ENCODE data around the gene XYLT2. TPM values are rescaled to one million over a fixed set of nuclear protein-coding genes. Genes with fewer than 3 reads are reported as not detected.
A peak's percentile ranks its signal among the peaks of the same experiment; 100 is the strongest.

Gene XYLT2
- total and polyA plus RNA-seq, 2 of the 13 experiments (the other 11 are each of a cell fraction or from before 2014, with no cell fraction given) = 17.0 to 22.1 TPM

DNA sequence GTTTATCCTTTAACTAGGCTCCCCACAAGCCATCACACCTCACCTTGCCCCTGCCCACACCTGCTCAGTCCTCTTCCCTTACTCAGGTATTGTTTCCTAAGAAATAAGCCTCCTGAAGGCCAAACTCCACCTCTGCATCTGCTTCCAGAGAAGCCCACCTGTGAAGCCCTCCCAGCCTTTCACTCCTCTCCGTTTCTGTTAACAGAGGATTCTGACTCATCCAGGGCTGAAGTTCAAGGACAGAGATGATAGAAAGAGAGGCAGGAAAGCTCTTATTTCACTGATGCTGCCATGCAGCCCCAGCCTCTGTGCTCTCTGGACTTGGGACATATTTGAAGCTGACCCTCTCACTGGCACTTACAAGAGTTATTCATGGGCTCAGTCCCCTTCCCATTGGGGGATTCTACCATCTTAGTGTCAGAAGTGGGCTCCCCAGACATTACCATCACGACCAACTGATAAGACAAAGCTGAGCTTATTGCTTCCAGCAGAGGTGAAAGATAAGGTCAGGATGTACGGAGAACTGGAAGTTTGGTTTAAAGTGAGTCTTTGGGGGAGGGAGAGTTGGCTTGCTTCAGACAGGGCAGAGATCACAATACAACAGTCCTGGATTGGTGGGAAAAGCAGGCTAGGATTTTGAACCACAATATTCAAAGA lies 35.3 kb upstream of the XYLT2 start (continued):
- TF ChIP-seq, protein P1, sequence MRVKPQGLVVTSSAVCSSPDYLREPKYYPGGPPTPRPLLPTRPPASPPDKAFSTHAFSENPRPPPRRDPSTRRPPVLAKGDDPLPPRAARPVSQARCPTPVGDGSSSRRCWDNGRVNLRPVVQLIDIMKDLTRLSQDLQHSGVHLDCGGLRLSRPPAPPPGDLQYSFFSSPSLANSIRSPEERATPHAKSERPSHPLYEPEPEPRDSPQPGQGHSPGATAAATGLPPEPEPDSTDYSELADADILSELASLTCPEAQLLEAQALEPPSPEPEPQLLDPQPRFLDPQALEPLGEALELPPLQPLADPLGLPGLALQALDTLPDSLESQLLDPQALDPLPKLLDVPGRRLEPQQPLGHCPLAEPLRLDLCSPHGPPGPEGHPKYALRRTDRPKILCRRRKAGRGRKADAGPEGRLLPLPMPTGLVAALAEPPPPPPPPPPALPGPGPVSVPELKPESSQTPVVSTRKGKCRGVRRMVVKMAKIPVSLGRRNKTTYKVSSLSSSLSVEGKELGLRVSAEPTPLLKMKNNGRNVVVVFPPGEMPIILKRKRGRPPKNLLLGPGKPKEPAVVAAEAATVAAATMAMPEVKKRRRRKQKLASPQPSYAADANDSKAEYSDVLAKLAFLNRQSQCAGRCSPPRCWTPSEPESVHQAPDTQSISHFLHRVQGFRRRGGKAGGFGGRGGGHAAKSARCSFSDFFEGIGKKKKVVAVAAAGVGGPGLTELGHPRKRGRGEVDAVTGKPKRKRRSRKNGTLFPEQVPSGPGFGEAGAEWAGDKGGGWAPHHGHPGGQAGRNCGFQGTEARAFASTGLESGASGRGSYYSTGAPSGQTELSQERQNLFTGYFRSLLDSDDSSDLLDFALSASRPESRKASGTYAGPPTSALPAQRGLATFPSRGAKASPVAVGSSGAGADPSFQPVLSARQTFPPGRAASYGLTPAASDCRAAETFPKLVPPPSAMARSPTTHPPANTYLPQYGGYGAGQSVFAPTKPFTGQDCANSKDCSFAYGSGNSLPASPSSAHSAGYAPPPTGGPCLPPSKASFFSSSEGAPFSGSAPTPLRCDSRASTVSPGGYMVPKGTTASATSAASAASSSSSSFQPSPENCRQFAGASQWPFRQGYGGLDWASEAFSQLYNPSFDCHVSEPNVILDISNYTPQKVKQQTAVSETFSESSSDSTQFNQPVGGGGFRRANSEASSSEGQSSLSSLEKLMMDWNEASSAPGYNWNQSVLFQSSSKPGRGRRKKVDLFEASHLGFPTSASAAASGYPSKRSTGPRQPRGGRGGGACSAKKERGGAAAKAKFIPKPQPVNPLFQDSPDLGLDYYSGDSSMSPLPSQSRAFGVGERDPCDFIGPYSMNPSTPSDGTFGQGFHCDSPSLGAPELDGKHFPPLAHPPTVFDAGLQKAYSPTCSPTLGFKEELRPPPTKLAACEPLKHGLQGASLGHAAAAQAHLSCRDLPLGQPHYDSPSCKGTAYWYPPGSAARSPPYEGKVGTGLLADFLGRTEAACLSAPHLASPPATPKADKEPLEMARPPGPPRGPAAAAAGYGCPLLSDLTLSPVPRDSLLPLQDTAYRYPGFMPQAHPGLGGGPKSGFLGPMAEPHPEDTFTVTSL (CRISPR knock-in tag; IDR thresholded peaks at IDR 0.05; ENCODE audit: borderline replicate concordance) = peak; percentile 86; the same call in 1 of the 2 replicates
- TF ChIP-seq DPF2 (CRISPR knock-in tag; IDR thresholded peaks at IDR 0.05; ENCODE audit: borderline replicate concordance, low read depth) (peak; percentile 56; the same call in 1 of the 2 replicates), ZSCAN25 (CRISPR knock-in tag; IDR thresholded peaks at IDR 0.05) (0 out of 2 replicates have a peak, but pooled peaks have one; percentile 45), HMG20A (CRISPR knock-in tag; IDR thresholded peaks at IDR 0.05; ENCODE audit: borderline replicate concordance) (peak; percentile 69; the same call in 1 of the 2 replicates), JUN (CRISPR knock-in tag; IDR thresholded peaks at IDR 0.05) (peak; percentile 37; the same call in 1 of the 2 replicates), PLRG1 (conservative IDR thresholded peaks at IDR 0.05) (no peak), ZBTB7B (CRISPR knock-in tag; IDR thresholded peaks at IDR 0.05) (peak; percentile 95), MIER3 (CRISPR knock-in tag; IDR thresholded peaks at IDR 0.05; ENCODE audit: borderline replicate concordance) (peak; percentile 54; the same call in 1 of the 2 replicates), ZNF33A (CRISPR knock-in tag; IDR thresholded peaks at IDR 0.05; ENCODE audit: borderline replicate concordance) (no peak), NR2F1 (CRISPR knock-in tag; IDR thresholded peaks at IDR 0.05) (peak in 1 of 2 experiments; percentile 60; a peak in 3 of 4 replicates), ZNF501 (CRISPR knock-in tag; IDR thresholded peaks at IDR 0.05) (0 out of 2 replicates have a peak, but pooled peaks have one; percentile 37), SIX4 (CRISPR knock-in tag; IDR thresholded peaks at IDR 0.05) (peak; percentile 72), FOXO1 (CRISPR knock-in tag; IDR thresholded peaks at IDR 0.05) (no peak; the same call in 1 of the 2 replicates), ERF (CRISPR knock-in tag; IDR thresholded peaks at IDR 0.05) (0 out of 2 replicates have a peak, but pooled peaks have one; percentile 46), TCF12 (IDR thresholded peaks at IDR 0.05) (no peak), TCF12 (CRISPR knock-in tag; IDR thresholded peaks at IDR 0.05) (no peak), FIP1L1 (IDR thresholded peaks at IDR 0.05; ENCODE audit: borderline replicate concordance, insufficient read depth, low read depth, low read length) (no peak), ZNF205 (CRISPR knock-in tag; IDR thresholded peaks at IDR 0.05) (0 out of 2 replicates have a peak, but pooled peaks have one; percentile 19), PAWR (CRISPR knock-in tag; IDR thresholded peaks at IDR 0.05; ENCODE audit: borderline replicate concordance) (no peak), GATAD2A (CRISPR knock-in tag; IDR thresholded peaks at IDR 0.05) (peak; percentile 84)
- TF ChIP-seq, protein P2, sequence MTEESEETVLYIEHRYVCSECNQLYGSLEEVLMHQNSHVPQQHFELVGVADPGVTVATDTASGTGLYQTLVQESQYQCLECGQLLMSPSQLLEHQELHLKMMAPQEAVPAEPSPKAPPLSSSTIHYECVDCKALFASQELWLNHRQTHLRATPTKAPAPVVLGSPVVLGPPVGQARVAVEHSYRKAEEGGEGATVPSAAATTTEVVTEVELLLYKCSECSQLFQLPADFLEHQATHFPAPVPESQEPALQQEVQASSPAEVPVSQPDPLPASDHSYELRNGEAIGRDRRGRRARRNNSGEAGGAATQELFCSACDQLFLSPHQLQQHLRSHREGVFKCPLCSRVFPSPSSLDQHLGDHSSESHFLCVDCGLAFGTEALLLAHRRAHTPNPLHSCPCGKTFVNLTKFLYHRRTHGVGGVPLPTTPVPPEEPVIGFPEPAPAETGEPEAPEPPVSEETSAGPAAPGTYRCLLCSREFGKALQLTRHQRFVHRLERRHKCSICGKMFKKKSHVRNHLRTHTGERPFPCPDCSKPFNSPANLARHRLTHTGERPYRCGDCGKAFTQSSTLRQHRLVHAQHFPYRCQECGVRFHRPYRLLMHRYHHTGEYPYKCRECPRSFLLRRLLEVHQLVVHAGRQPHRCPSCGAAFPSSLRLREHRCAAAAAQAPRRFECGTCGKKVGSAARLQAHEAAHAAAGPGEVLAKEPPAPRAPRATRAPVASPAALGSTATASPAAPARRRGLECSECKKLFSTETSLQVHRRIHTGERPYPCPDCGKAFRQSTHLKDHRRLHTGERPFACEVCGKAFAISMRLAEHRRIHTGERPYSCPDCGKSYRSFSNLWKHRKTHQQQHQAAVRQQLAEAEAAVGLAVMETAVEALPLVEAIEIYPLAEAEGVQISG (CRISPR knock-in tag; IDR thresholded peaks at IDR 0.05) = no peak
- TF ChIP-seq, protein P3, sequence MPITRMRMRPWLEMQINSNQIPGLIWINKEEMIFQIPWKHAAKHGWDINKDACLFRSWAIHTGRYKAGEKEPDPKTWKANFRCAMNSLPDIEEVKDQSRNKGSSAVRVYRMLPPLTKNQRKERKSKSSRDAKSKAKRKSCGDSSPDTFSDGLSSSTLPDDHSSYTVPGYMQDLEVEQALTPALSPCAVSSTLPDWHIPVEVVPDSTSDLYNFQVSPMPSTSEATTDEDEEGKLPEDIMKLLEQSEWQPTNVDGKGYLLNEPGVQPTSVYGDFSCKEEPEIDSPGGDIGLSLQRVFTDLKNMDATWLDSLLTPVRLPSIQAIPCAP (CRISPR knock-in tag; IDR thresholded peaks at IDR 0.05; ENCODE audit: low read depth) = no peak

Measured in HepG2 (cell line).